Hematopoietic multipotent progenitor cell treated with erythropoietin and hydrocortisone succinate and interleukin-3 and kit ligand, for 17 days (in vitro differentiated cells): ENCODE results near the gene C5AR1.
"Not testable (repeated sequence)": the region's sequence is repeated elsewhere in the genome, so short reads cannot be mapped to it uniquely, and the experiment has no call there.

ENCODE experiments used
- DNase-seq: peaks from one replicate; pipeline ENCODE4 v3.0.0-alpha.2; 2015; ENCODE audit warnings: low spot score

C5AR1 gene

DNA sequence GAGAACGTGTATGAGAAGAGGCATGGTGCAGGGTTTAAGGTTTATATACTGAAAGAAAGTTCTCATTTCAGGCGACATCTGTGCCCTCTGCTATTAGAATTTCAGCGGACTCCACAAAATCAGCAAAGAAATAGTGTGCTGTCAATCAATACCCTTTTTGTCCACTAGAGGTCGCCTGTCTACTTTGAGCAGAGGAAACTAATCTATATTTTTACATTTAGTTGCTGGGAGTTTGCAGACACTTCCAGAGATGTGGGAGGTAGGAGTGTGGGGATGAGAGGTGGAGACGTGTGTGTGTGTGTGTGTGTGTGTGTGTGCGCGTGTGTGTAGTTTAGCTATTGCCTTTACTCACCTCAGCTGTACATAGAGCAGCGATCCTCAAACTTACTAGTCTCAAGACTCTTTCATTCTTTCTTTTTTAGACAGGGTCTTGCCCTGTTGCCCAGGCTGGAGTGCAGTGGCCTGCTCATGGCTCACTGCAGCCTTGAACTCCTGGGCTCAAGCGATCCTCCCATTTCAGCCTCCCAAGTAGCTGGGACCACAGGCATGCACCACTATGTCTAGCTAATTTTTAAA lies 25.2 kb upstream of the C5AR1 start:
- peak; percentile 80 for DNase-seq

- DNase-seq: peak; percentile 94
Measured at GRCh38 chr19:47296036-47296435, 13.6 kb upstream of the C5AR1 start.

GRCh38 chr19:47300867-47301266 lies 8.8 kb upstream of the C5AR1 start:
- not testable (repeated sequence) for DNase-seq

- no peak for DNase-seq
Measured at GRCh38 chr19:47302249-47302648, 7.4 kb upstream of the C5AR1 start.

- no peak for DNase-seq
Measured at GRCh38 chr19:47303966-47304365, 5.7 kb upstream of the C5AR1 start.

DNA sequence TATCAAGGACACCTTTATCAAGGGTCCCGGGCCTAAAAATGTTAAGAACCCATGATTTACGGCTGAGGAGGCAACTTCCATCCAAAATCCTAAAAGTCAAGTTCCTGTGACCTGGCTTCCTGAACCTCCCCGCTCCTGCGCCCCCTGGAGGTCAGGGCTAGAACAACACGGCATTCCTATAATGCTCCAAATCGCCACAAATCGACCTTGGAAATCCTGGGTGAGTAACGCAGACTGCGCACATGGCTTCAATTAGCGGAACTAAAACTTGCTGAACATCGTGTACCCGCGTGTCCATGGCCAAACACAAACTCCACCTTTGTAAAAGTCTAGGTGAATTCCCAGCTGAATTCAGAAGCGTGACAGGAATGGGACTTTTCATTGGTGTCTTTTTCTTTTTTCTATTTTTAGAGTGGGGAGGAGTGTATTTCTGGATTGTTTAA lies 4.3 kb upstream of the C5AR1 start:
- peak; percentile 84 for DNase-seq

DNA sequence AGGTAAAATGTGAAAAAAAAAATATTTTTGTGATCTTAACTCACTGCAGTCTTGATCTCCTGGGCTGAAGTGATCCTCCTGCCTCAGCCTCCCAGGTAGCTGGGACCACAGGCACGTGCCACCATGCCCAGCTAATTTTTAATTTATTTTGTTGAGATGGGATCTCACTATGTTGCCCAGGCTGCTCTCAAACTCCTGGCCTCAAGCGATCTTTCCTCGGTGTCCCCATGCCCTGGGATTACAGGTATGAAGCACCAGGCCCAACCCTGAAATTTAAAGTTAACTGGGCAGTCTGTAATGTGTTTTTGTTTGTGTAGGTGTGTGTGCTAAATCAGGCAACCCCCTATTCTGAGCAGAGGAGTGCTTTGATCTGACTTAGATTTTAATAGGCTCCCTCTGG lies 3.4 kb upstream of the C5AR1 start:
- no peak for DNase-seq

GRCh38 chr19:47309038-47309437 lies 623 bp upstream of the C5AR1 start:
- no peak for DNase-seq

DNA sequence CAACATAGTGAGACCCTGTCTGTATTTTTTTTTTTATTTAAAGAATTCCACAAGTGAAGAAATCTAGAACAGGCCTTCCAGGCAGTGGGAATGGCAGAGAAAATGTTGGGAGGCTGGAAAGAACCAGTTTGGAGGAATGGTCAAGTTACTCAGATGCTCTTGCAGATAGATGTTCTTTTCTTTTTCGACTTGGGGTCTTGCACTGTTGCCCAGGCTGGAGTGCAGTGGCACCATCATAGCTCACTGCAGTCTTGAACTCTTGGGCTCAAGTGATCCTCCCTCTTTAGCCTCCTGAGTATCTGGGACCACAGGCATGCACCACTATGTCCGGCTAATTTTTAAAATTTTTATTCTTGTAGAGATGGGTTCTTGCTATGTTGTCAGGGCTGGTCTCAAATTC lies 662 bp downstream of the C5AR1 start:
- no peak for DNase-seq

GRCh38 chr19:47310819-47311218 lies 1.2 kb downstream of the C5AR1 start:
- no peak for DNase-seq

GRCh38 chr19:47312366-47313006 lies 2.8 kb downstream of the C5AR1 start:
- DNase-seq: no peak

DNA sequence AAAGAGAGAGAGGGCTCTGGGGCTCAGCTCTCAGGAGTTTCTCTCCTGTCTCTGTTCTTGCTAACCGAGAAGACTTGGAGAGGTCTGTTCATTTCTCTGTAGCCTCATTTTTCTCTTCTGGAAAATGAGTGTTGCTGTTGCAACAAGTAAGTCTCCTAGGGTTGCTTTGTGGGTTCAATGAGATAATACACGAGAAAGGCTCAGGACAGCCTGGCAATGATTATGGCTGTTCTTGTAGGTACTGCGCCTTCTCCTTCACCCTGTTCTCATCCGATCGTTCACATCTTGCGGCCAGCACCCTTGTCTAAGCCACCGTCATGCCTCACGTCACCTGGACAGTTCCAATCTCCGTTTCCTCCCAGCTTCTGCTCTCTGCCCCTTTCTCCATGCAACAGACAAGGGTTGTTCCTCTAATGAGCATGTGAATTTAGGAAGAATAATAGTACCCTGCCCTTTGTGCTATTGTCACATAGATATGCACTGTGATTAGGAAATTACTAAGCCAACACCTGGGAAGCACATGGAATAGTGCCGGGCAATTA lies 4.2 kb downstream of the C5AR1 start:
- DNase-seq: no peak

- peak; percentile 89 for DNase-seq
Measured at GRCh38 chr19:47315125-47315821, 5.6 kb downstream of the C5AR1 start.

DNA sequence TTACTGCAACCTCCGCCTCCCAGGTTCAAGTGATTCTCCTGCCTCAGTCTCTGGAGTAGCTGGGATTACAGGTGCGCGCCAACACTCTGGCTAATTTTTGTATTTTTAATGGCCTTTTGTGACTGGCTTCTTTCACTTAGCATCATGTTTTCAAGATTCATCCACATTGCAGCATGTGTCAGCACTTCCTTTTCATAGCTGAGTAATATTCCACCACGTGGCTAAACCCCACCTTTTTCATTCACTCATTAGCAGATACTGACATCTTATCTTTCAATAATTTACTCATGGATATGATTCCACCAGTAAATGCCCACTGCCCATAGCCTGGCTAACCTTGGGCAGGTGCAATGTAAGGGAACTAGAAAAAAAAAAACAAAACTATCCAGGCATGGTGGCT lies 6.9 kb downstream of the C5AR1 start:
- peak; percentile 72 for DNase-seq

GRCh38 chr19:47319923-47320871 lies 10.5 kb downstream of the C5AR1 start:
- no peak for DNase-seq

GRCh38 chr19:47321630-47322029 lies 12.0 kb downstream of the C5AR1 start:
- no peak for DNase-seq

- no peak for DNase-seq
Measured at GRCh38 chr19:47322058-47322457, 12.4 kb downstream of the C5AR1 start.

DNA sequence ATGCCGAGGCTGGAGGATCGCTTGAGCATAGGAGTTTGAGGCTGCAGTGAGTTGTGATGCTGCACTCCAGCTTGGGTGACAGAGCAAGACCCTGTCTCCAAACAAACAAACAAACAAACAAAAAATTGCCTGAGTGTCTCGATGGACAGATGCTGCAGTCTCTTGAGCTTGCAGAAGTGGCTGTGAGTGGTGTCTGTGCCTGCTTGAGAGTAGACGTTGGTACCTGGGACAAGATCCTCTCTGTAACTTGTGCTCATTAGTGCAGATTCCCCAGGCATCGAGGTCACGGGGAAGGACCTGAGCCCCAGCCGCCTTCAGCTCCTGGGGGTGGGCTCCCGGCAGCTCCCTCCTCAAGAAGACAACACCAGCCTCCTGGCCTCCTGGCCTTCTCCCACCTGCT lies 13.7 kb downstream of the C5AR1 start:
- DNase-seq: no peak

- DNase-seq: no peak
Measured at GRCh38 chr19:47323872-47324271, 14.2 kb downstream of the C5AR1 start.

- DNase-seq: no peak
Measured at GRCh38 chr19:47324502-47324901, 14.8 kb downstream of the C5AR1 start.

GRCh38 chr19:47330466-47330869 lies 20.8 kb downstream of the C5AR1 start:
- no peak for DNase-seq

- DNase-seq: no peak
Measured at GRCh38 chr19:47331490-47331889, 21.8 kb downstream of the C5AR1 start.
